HepG2 (cell line): Measurements from ENCODE around the gene MGMT. TPM values are rescaled to one million over a fixed set of nuclear protein-coding genes. Genes with fewer than 3 reads are reported as not detected.

ENCODE experiments used
- BCL6 ChIP-seq: IDR thresholded peaks from 2 replicates; pipeline ENCODE4 v1.6.1; 2016; ENCODE audit warnings: missing genetic modification reagents, missing compliant biosample characterization
- KAT7 ChIP-seq: IDR thresholded peaks from 2 replicates; pipeline ENCODE4 v1.6.1; 2018; ENCODE audit warnings: borderline replicate concordance, missing compliant biosample characterization
- MBNL3 ChIP-seq: fragments of 250-450 bp; sonication (Bioruptor Pico); conservative IDR thresholded peaks from 2 replicates; pipeline ENCODE4 v1.8.0; 2022; ENCODE audit warnings: mild to moderate bottlenecking, inconsistent platforms
- MED8 ChIP-seq: sonication (generic); formaldehyde crosslinking; IDR thresholded peaks from 2 replicates; pipeline ENCODE4 v1.8.1; 2023; ENCODE audit warnings: mild to moderate bottlenecking, missing genetic modification reagents; ENCODE audit not compliant: insufficient replicate concordance
- PHF20 ChIP-seq: sonication (generic); formaldehyde crosslinking; IDR thresholded peaks from 2 replicates; pipeline ENCODE4 v1.5.0; 2020; ENCODE audit warnings: mild to moderate bottlenecking, missing genetic modification reagents
- RXRB ChIP-seq: IDR thresholded peaks from 2 replicates; pipeline ENCODE4 v1.6.1; 2016; ENCODE audit warnings: borderline replicate concordance, missing genetic modification reagents, missing compliant biosample characterization
- TAF15 ChIP-seq: fragments of 200-400 bp; formaldehyde crosslinking; IDR thresholded peaks from one replicate; pipeline ENCODE4 v1.6.1; 2018; ENCODE audit warnings: mild to moderate bottlenecking, low read depth, low read length; ENCODE audit not compliant: poor library complexity, severe bottlenecking
- TBX2 ChIP-seq: sonication (generic); formaldehyde crosslinking; IDR thresholded peaks from 2 replicates; pipeline ENCODE4 v1.5.0; 2020; ENCODE audit warnings: missing genetic modification reagents, mild to moderate bottlenecking, borderline replicate concordance
- ZNF24 ChIP-seq: fragments of 450-650 bp; IDR thresholded peaks from 2 replicates; pipeline ENCODE4 v1.6.1; 2017; ENCODE audit warnings: antibody characterized with exemption, mild to moderate bottlenecking
- polyA plus RNA-seq, 8 experiments: library from polyadenylated mRNA; depleted of rRNA in 3 of 8; stranded (reverse) in 7 of 8; unstranded in 1 of 8; fragments of >200 nt; fragmentation: Illumina TruSeq in 4 of 8; extraction: Trizol in 4 of 8; gene quantifications; 2 replicates each; pipeline versions ENCODE4 v1.2.1 to v1.2.3, GENCODE V29; 2011 to 2016; ENCODE audit warnings: low read depth in 4 of 8, missing spikeins in 1 of 8, mixed read lengths in 1 of 8; ENCODE audit not compliant: insufficient read depth in 1 of 8
- total RNA-seq, 5 experiments: library from RNA; depleted of rRNA; stranded (reverse); fragments of >200 nt; fragmentation: Illumina TruSeq; extraction: Trizol; gene quantifications; 2 replicates each; pipeline ENCODE4 v1.2.3, GENCODE V29; 2016; ENCODE audit warnings: low read depth in 1 of 5
- TF ChIP-seq, protein P1 (sequence below): IDR thresholded peaks from 2 replicates; pipeline ENCODE4 v1.6.1; 2016; ENCODE audit warnings: missing compliant biosample characterization, missing genetic modification reagents, borderline replicate concordance
- TF ChIP-seq, protein P2 (sequence below): sonication (generic); formaldehyde crosslinking; IDR thresholded peaks from 2 replicates; pipeline ENCODE4 v1.8.1; 2022; ENCODE audit warnings: low read depth, mild to moderate bottlenecking, missing genetic modification reagents
- TF ChIP-seq, protein P3 (sequence below): sonication (generic); formaldehyde crosslinking; IDR thresholded peaks from 2 replicates; pipeline ENCODE4 v1.5.0; 2020; ENCODE audit warnings: mild to moderate bottlenecking, missing genetic modification reagents
- TF ChIP-seq, protein P4 (sequence below): sonication (generic); formaldehyde crosslinking; conservative IDR thresholded peaks from 2 replicates; pipeline ENCODE4 v1.4.0; 2020; ENCODE audit warnings: missing genetic modification reagents
- TF ChIP-seq, protein P5 (sequence below): IDR thresholded peaks from 2 replicates; pipeline ENCODE4 v1.6.1; 2018; ENCODE audit warnings: missing genetic modification reagents, mild to moderate bottlenecking, missing compliant biosample characterization
- TF ChIP-seq, protein P6 (sequence below): sonication (generic); formaldehyde crosslinking; IDR thresholded peaks from 2 replicates; pipeline ENCODE4 v1.8.0; 2022; ENCODE audit warnings: mild to moderate bottlenecking, missing genetic modification reagents, borderline replicate concordance

Gene MGMT
- total and polyA plus RNA-seq, 2 of the 13 experiments (the other 11 are each of a cell fraction or from before 2014, with no cell fraction given) = 12.0 to 19.5 TPM

DNA sequence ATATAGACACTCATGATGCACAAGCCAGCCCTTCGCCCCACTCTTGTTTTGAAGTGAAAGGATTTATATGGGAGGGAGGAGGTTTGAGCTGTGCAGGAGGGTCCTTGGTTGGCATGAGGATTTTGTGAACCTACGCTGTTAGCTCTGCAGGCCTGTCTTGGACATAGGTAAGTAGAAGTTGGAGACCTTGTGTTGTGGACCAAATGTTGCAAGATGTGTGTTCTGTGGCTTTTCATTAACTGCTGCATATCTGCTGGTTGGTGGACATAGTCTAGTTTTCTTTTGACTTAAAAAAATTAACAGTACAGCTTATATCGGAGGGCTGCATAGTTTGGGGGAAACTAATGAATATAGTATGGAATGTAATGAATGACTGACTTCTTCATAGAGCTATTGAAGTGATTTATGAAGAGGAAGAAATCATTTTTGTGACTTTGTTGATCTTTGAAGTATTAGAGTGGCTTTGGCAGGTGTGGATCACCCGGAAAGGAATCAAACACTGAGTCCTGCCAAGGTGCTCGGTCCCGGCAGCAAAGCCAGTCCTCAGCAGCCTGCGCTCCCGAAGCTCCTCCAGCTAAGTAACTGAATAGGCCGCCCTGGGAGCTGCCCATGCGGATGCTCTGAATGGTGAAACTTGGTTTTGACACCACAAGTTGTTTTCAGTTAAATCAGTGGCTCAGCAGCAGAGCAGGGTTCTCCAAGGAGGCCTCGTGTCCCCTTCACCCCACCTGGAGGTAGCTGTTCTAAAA, 3.2 kb downstream of the MGMT start (continued):
- TF ChIP-seq, protein P1, sequence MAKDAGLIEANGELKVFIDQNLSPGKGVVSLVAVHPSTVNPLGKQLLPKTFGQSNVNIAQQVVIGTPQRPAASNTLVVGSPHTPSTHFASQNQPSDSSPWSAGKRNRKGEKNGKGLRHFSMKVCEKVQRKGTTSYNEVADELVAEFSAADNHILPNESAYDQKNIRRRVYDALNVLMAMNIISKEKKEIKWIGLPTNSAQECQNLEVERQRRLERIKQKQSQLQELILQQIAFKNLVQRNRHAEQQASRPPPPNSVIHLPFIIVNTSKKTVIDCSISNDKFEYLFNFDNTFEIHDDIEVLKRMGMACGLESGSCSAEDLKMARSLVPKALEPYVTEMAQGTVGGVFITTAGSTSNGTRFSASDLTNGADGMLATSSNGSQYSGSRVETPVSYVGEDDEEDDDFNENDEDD (CRISPR knock-in tag) = no peak
- TF ChIP-seq, protein P2, sequence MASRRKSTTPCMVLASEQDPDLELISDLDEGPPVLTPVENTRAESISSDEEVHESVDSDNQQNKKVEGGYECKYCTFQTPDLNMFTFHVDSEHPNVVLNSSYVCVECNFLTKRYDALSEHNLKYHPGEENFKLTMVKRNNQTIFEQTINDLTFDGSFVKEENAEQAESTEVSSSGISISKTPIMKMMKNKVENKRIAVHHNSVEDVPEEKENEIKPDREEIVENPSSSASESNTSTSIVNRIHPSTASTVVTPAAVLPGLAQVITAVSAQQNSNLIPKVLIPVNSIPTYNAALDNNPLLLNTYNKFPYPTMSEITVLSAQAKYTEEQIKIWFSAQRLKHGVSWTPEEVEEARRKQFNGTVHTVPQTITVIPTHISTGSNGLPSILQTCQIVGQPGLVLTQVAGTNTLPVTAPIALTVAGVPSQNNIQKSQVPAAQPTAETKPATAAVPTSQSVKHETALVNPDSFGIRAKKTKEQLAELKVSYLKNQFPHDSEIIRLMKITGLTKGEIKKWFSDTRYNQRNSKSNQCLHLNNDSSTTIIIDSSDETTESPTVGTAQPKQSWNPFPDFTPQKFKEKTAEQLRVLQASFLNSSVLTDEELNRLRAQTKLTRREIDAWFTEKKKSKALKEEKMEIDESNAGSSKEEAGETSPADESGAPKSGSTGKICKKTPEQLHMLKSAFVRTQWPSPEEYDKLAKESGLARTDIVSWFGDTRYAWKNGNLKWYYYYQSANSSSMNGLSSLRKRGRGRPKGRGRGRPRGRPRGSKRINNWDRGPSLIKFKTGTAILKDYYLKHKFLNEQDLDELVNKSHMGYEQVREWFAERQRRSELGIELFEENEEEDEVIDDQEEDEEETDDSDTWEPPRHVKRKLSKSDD = 0 out of 2 replicates have a peak, but pooled peaks have one; percentile 37
- TF ChIP-seq KAT7 (CRISPR knock-in tag) (no peak), ZNF24 (no peak), PHF20 (CRISPR knock-in tag) (no peak), MED8 (CRISPR knock-in tag) (no peak), BCL6 (peak; percentile 72), TBX2 (CRISPR knock-in tag) (no peak), RXRB (no peak), MBNL3 (CRISPR knock-in tag) (no peak), TAF15 (no peak)
- TF ChIP-seq, protein P3, sequence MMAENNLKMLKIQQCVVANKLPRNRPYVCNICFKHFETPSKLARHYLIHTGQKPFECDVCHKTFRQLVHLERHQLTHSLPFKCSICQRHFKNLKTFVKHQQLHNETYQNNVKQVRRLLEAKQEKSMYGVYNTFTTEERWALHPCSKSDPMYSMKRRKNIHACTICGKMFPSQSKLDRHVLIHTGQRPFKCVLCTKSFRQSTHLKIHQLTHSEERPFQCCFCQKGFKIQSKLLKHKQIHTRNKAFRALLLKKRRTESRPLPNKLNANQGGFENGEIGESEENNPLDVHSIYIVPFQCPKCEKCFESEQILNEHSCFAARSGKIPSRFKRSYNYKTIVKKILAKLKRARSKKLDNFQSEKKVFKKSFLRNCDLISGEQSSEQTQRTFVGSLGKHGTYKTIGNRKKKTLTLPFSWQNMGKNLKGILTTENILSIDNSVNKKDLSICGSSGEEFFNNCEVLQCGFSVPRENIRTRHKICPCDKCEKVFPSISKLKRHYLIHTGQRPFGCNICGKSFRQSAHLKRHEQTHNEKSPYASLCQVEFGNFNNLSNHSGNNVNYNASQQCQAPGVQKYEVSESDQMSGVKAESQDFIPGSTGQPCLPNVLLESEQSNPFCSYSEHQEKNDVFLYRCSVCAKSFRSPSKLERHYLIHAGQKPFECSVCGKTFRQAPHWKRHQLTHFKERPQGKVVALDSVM = no peak
- TF ChIP-seq, protein P4, sequence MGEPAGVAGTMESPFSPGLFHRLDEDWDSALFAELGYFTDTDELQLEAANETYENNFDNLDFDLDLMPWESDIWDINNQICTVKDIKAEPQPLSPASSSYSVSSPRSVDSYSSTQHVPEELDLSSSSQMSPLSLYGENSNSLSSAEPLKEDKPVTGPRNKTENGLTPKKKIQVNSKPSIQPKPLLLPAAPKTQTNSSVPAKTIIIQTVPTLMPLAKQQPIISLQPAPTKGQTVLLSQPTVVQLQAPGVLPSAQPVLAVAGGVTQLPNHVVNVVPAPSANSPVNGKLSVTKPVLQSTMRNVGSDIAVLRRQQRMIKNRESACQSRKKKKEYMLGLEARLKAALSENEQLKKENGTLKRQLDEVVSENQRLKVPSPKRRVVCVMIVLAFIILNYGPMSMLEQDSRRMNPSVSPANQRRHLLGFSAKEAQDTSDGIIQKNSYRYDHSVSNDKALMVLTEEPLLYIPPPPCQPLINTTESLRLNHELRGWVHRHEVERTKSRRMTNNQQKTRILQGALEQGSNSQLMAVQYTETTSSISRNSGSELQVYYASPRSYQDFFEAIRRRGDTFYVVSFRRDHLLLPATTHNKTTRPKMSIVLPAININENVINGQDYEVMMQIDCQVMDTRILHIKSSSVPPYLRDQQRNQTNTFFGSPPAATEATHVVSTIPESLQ = no peak
- TF ChIP-seq, protein P5, sequence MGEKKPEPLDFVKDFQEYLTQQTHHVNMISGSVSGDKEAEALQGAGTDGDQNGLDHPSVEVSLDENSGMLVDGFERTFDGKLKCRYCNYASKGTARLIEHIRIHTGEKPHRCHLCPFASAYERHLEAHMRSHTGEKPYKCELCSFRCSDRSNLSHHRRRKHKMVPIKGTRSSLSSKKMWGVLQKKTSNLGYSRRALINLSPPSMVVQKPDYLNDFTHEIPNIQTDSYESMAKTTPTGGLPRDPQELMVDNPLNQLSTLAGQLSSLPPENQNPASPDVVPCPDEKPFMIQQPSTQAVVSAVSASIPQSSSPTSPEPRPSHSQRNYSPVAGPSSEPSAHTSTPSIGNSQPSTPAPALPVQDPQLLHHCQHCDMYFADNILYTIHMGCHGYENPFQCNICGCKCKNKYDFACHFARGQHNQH = 0 out of 2 replicates have a peak, but pooled peaks have one; percentile 14
- TF ChIP-seq, protein P6, sequence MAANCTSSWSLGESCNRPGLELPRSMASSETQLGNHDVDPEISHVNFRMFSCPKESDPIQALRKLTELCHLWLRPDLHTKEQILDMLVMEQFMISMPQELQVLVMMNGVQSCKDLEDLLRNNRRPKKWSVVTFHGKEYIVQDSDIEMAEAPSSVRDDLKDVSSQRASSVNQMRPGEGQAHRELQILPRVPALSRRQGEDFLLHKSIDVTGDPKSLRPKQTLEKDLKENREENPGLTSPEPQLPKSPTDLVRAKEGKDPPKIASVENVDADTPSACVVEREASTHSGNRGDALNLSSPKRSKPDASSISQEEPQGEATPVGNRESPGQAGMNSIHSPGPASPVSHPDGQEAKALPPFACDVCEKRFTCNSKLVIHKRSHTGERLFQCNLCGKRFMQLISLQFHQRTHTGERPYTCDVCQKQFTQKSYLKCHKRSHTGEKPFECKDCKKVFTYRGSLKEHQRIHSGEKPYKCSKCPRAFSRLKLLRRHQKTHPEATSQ (CRISPR knock-in tag) = no peak
